ENCODE results near the gene RAB19. TPM values are rescaled to one million over a fixed set of nuclear protein-coding genes. Genes with fewer than 3 reads are reported as not detected.

RAB19 gene
- total and polyA plus RNA-seq, 2 donors: 0.10 to 1.7 TPM

Small RNA genes within 50 kb of the gene (small RNA-seq; reads per million reads assigned to genes)
- gene RNA5SP247 (not detected), gene RNA5SP248 (7.8 reads per million, percentile 93 among the genes with 10 or more reads in this experiment)

Other genes with a start within 250 kb of the RAB19 start
- gene KDM7A, start 227.1 kb upstream of the RAB19 start, total RNA-seq: 13.9 TPM
- 5.7 TPM for gene KDM7A, start 227.1 kb upstream of the RAB19 start, polyA plus RNA-seq
- 99.4 TPM for gene SLC37A3, start 5.5 kb upstream of the RAB19 start, total RNA-seq
- gene SLC37A3, start 5.5 kb upstream of the RAB19 start, polyA plus RNA-seq: 23.5 TPM
- 68.4 TPM for gene MKRN1, start 75.4 kb downstream of the RAB19 start, total RNA-seq
- 65.0 TPM for gene MKRN1, start 75.4 kb downstream of the RAB19 start, polyA plus RNA-seq
- gene DENND2A, start 236.8 kb downstream of the RAB19 start, total RNA-seq: 34.4 TPM
- 16.9 TPM for gene DENND2A, start 236.8 kb downstream of the RAB19 start, polyA plus RNA-seq

All from urinary bladder (tissue), 2 donors.